Osteocyte (in vitro differentiated cells): ENCODE data around the gene TMUB1. TPM values are rescaled to one million over a fixed set of nuclear protein-coding genes. Genes with fewer than 3 reads are reported as not detected.
"Not testable (repeated sequence)": the region's sequence is repeated elsewhere in the genome, so short reads cannot be mapped to it uniquely, and the experiment has no call there.

Source experiments
- DNase-seq: peaks from one replicate; pipeline ENCODE4 v3.0.0; 2021; ENCODE audit warnings: mixed read lengths; ENCODE audit not compliant: unreplicated experiment; ENCODE audit errors: extremely low spot score
- H3K27ac Mint-ChIP-seq: one replicate; pipeline ENCODE4 v1.8.0; 2021; ENCODE audit warnings: mild to moderate bottlenecking, mixed read lengths; ENCODE audit not compliant: unreplicated experiment
- H3K27me3 Mint-ChIP-seq: one replicate; pipeline ENCODE4 v1.8.0; 2021; ENCODE audit warnings: mixed read lengths; ENCODE audit not compliant: unreplicated experiment
- H3K36me3 Mint-ChIP-seq: one replicate; pipeline ENCODE4 v1.8.0; 2021; ENCODE audit warnings: mixed read lengths; ENCODE audit not compliant: unreplicated experiment
- H3K4me1 Mint-ChIP-seq: one replicate; pipeline ENCODE4 v1.8.0; 2021; ENCODE audit warnings: mixed read lengths; ENCODE audit not compliant: unreplicated experiment
- H3K4me3 Mint-ChIP-seq: one replicate; pipeline ENCODE4 v1.8.0; 2021; ENCODE audit warnings: mild to moderate bottlenecking, moderate library complexity, mixed read lengths; ENCODE audit not compliant: unreplicated experiment
- H3K9me3 Mint-ChIP-seq: one replicate; pipeline ENCODE4 v1.8.0; 2021; ENCODE audit warnings: mixed read lengths; ENCODE audit not compliant: unreplicated experiment
- CTCF ChIP-seq: fragments of 200-600 bp; sonication (generic); IDR thresholded peaks from 2 replicates; pipeline ENCODE4 v1.5.0; 2021; ENCODE audit warnings: antibody characterized with exemption, mild to moderate bottlenecking, moderate library complexity
- total RNA-seq: library from RNA; stranded (reverse); gene quantifications from 2 replicates; pipeline ENCODE4 v1.2.1, GENCODE V29; 2021

The TMUB1 gene
- total RNA-seq, 1 donor from 2014 or later = 26.1 TPM

GRCh38 chr7:151046603-151047573, 36.4 kb downstream of the TMUB1 start:
- no peak overlapping the region for H3K27ac Mint-ChIP-seq
- H3K4me3 Mint-ChIP-seq = no peak overlapping the region
- peaks cover 21% of the 10 kb centered on the region for H3K4me1 Mint-ChIP-seq
- H3K36me3 Mint-ChIP-seq = peaks cover 7% of the 10 kb centered on the region
- no peaks in the 10 kb centered on the region for H3K27me3 Mint-ChIP-seq
- no peaks in the 10 kb centered on the region for H3K9me3 Mint-ChIP-seq
- no peak for TF ChIP-seq CTCF
- no peak for DNase-seq

GRCh38 chr7:151045967-151046366, 37.3 kb downstream of the TMUB1 start:
- Mint-ChIP-seq H3K27ac (no peak overlapping the region), H3K36me3 (peaks cover 7% of the 10 kb centered on the region), H3K4me3 (no peak overlapping the region), H3K4me1 (peaks cover 19% of the 10 kb centered on the region), H3K27me3 (no peaks in the 10 kb centered on the region), H3K9me3 (no peaks in the 10 kb centered on the region)
- DNase-seq = no peak
- TF ChIP-seq CTCF = no peak

GRCh38 chr7:151045262-151045661, 38.0 kb downstream of the TMUB1 start:
- Mint-ChIP-seq H3K27ac (no peak overlapping the region), H3K9me3 (no peaks in the 10 kb centered on the region), H3K36me3 (peaks cover 7% of the 10 kb centered on the region), H3K4me1 (peaks cover 19% of the 10 kb centered on the region), H3K4me3 (no peak overlapping the region), H3K27me3 (no peaks in the 10 kb centered on the region)
- TF ChIP-seq CTCF = no peak
- no peak for DNase-seq

- peaks cover 31% of the 10 kb centered on the region for H3K4me1 Mint-ChIP-seq
- no peaks in the 10 kb centered on the region for H3K9me3 Mint-ChIP-seq
- DNase-seq = no peak
- H3K27me3 Mint-ChIP-seq = no peaks in the 10 kb centered on the region
- H3K4me3 Mint-ChIP-seq = no peak overlapping the region
- H3K27ac Mint-ChIP-seq = no peak overlapping the region
- H3K36me3 Mint-ChIP-seq = peaks cover 7% of the 10 kb centered on the region
- TF ChIP-seq CTCF = no peak
Observed at GRCh38 chr7:151043959-151044358, 39.3 kb downstream of the TMUB1 start.

GRCh38 chr7:151043449-151043848, 39.8 kb downstream of the TMUB1 start:
- H3K36me3 Mint-ChIP-seq, DNase-seq, H3K4me3 Mint-ChIP-seq, H3K27ac Mint-ChIP-seq, H3K27me3 Mint-ChIP-seq, H3K9me3 Mint-ChIP-seq: not testable (repeated sequence)
- H3K4me1 Mint-ChIP-seq = peaks cover 36% of the 10 kb centered on the region
